Heart left ventricle (tissue), 16 donors: Measurements from ENCODE around the gene PPP1R1A. TPM values are rescaled to one million over a fixed set of nuclear protein-coding genes. Genes with fewer than 3 reads are reported as not detected.
A peak's percentile ranks its signal among the peaks of the same experiment; 100 is the strongest.

Experiments
- ATAC-seq, 4 donors: fragments of 200-7000 bp; cut with Tn5 transposase; one replicate each; pipeline ENCODE4 v1.9.1; 2020 to 2022; ENCODE audit warnings: moderate library complexity in 4 of 4, mild to moderate bottlenecking in 3 of 4, moderate number of reproducible peaks in 1 of 4
- DNase-seq, 5 donors: peaks; one replicate each; pipeline ENCODE4 v3.0.0-alpha.2; 2020
- H3K27ac ChIP-seq, 12 donors: fragments of 200-600 bp; sonication (generic) in 4 of 12; one replicate each; pipeline versions ENCODE4 v1.5.0 to v1.8.0; 2016 to 2022; ENCODE audit warnings: mild to moderate bottlenecking in 2 of 12
- H3K27me3 ChIP-seq, 9 donors: fragments of 200-600 bp; sonication (generic) in 2 of 9; one replicate each; pipeline versions ENCODE4 v1.5.1 to v1.8.0; 2016 to 2022; ENCODE audit warnings: mild to moderate bottlenecking in 3 of 9
- H3K36me3 ChIP-seq, 9 donors: fragments of 200-600 bp; sonication (generic) in 2 of 9; one replicate each; pipeline versions ENCODE4 v1.5.0 to v1.8.0; 2018 to 2022; ENCODE audit warnings: mild to moderate bottlenecking in 2 of 9
- H3K4me1 ChIP-seq, 12 donors: fragments of 200-600 bp; sonication (generic) in 4 of 12; one replicate each; pipeline versions ENCODE4 v1.5.0 to v1.8.0; 2016 to 2022; ENCODE audit warnings: mild to moderate bottlenecking in 3 of 12
- H3K4me3 ChIP-seq, 12 donors: fragments of 200-600 bp; sonication (generic) in 4 of 12; one replicate each; pipeline versions ENCODE4 v1.5.0 to v1.8.0; 2017 to 2022; ENCODE audit warnings: mild to moderate bottlenecking in 9 of 12, moderate library complexity in 4 of 12
- H3K9me3 ChIP-seq, 12 donors: fragments of 200-600 bp; sonication (generic) in 4 of 12; one replicate each; pipeline versions ENCODE4 v1.5.0 to v1.8.0; 2016 to 2022; ENCODE audit warnings: mild to moderate bottlenecking in 1 of 12
- CTCF ChIP-seq, 12 donors: fragments of 200-600 bp; sonication (generic) in 4 of 12; IDR thresholded peaks; one replicate each; pipeline versions ENCODE4 v1.5.0 to v1.8.0; 2018 to 2022; ENCODE audit warnings: antibody characterized with exemption in 12 of 12, mild to moderate bottlenecking in 5 of 12
- POLR2A ChIP-seq, 2 donors: fragments of 450-650 bp; IDR thresholded peaks; one replicate each; pipeline ENCODE4 v1.6.1; 2017; ENCODE audit warnings: antibody characterized with exemption in 2 of 2, mild to moderate bottlenecking in 2 of 2, moderate library complexity in 2 of 2
- WGBS, 4 donors: extraction: QIAGEN DNeasy Blood & Tissue Kit in 2 of 4; methylation state at CpG; one replicate each; pipeline versions ENCODE4 v1.1.5 to v1.1.7; 2013 to 2018; 5-methylcytosine and 5-hydroxymethylcytosine counted together
- intact Hi-C, 10 donors: fragments of 100-400 bp; cut with DNase I; formaldehyde crosslinking; loops; one replicate each; pipeline versions ENCODE4 v1.11.1 to v1.14.2; 2022
- polyA plus RNA-seq, 2 donors: library from polyadenylated mRNA; stranded (reverse); fragments of 200-250 nt; gene quantifications; one replicate each; pipeline ENCODE4 v1.2.3, GENCODE V29; 2013
- total RNA-seq, 9 donors: library from RNA; depleted of rRNA in 2 of 9; stranded (reverse); fragments of >200 nt in 2 of 9; fragmentation: NEBNext Ultra II Directional in 3 of 9; extraction: Animal tissue kit (Norgen Biotek cat#: 25700) in 3 of 9; gene quantifications; one replicate each; pipeline versions ENCODE4 v1.1.0 to v1.2.4, GENCODE V29; 2016 to 2023
- donor health status: ischemic (EF 13 %, LVEDD 7.1; RV severe dilation, severe dysfunction).
- donor health status: healthy with polysubstance abuse.
- donor health status: DM: no; HTN: yes; CAD: no.
- donor health status: DM: no; HTN: no; CAD: no.
- donor health status: ischemic (EF 25% LVEDD 6.9; RV normal size, moderate dysfunction).
- donor health status: ischemic (EF 25% LVEDD 5.7; RV mildly dilated, moderate dysfunction).
- donor health status: healthy.
- donor health status: DM: yes; HTN: yes; CAD: no.
- donor health status: ischemic (EF 35%, LVEDD 5.7; RV mildly dilated, moderate dysfunction).
- donor health status: nonischemic (EF 11% LVEDD 7.7; RV severe dilation, severe dysfunction).
- donor health status: DM: yes; HTN: yes; CAD: no.
- donor health status: PGD.
- donor health status: ischemic (EF 29% LVEDD 5.4; RV normal size, mild dysfunction).
- donor health status: nonischemic (EF 23%, LVEDD 6.1; RV moderate dilation, normal function).

PPP1R1A gene
- total and polyA plus RNA-seq, 11 donors: 25.5 to 181 (median 60.9) TPM

- Histone ChIP-seq H3K4me1 (no peaks in the 10 kb centered on the region), H3K4me3 (no peak overlapping the region), H3K36me3 (peaks cover 0 to 16% (median 0%) of the 10 kb centered on the region in 9 donors), H3K27ac (no peak overlapping the region), H3K27me3 (peaks cover 0 to 30% (median 0%) of the 10 kb centered on the region in 9 donors), H3K9me3 (no peaks in the 10 kb centered on the region)
- TF ChIP-seq CTCF (IDR thresholded peaks at IDR 0.05) (peak in 4 of 12 donors; percentile 8 to 28 (median 14)), POLR2A (IDR thresholded peaks at IDR 0.05) (no peak)
- intact Hi-C loops: loop anchor here in 1 of 10 donors (1.0 kb wide), 1 partner anchor 44 kb away; no protein-coding TSS in a partner anchor
- DNase-seq (no peak), ATAC-seq (no peak)
- WGBS, 4 donors: 63 to 70% (median 68%) methylated on average over 10 of the region's 10 CpGs
These were observed 17.0 kb downstream of the PPP1R1A start for GRCh38 chr12:54571193-54572188.

DNA sequence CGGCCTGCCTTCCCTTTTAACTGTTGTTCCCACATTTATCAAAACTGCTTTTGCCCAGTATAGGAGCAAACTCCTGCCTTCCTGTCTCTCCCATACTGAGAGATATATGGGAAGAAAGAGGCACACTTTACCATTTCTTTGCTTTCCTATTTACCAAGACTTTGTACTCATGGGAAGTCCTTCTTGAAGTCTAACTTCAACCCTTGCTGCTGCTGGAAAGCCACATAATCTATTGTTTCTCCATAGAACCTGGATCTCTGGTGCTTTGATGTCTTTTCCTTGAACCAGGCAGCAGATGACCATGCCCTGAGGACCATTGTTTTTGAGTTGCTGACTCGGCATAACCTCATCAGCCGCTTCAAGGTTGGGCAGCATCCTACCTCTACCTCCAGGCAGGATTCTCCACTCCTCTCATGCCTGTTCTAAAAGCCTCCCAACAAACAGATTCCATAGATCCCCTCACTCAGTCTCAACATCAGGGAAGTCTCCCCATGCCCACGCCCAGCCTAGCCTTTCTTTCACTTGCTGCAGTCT, 18.4 kb downstream of the PPP1R1A start:
- Histone ChIP-seq H3K4me1 (no peaks in the 10 kb centered on the region), H3K4me3 (no peak overlapping the region), H3K36me3 (peaks cover 0 to 7% (median 0%) of the 10 kb centered on the region in 9 donors), H3K9me3 (no peaks in the 10 kb centered on the region), H3K27ac (no peak overlapping the region), H3K27me3 (peaks cover 0 to 24% (median 0%) of the 10 kb centered on the region in 9 donors)
- ATAC-seq (no peak), DNase-seq (no peak)
- TF ChIP-seq POLR2A (IDR thresholded peaks at IDR 0.05) (no peak), CTCF (IDR thresholded peaks at IDR 0.05) (no peak)
- 93 to 96% (median 94%) methylated on average over 4 of the region's 4 CpGs for WGBS, 4 donors
- intact Hi-C loops: no loop called here

DNA sequence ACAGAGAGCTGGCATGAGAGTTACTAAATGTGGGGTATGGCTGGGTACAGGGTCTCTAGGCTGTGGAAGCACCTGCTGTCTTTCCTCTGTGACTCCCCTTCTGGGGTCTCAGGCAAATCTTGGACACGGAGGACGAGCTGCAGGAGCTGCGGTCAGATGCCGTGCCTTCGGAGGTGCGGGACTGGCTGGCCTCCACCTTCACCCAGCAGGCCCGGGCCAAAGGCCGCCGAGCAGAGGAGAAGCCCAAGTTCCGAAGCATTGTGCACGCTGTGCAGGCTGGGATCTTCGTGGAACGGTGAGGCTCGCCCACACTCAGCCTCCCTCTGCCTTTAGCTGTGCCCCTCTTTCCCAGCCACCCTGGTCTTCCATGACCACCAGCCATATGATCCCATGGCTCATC, 19.4 kb downstream of the PPP1R1A start:
- peaks cover 0 to 19% (median 0%) of the 10 kb centered on the region in 9 donors for H3K27me3 ChIP-seq
- H3K36me3 ChIP-seq: peaks cover 0 to 7% (median 0%) of the 10 kb centered on the region in 9 donors
- TF ChIP-seq POLR2A (IDR thresholded peaks at IDR 0.05): no peak
- WGBS, 4 donors: 81 to 91% (median 88%) methylated on average over 9 to 14 of the region's 14 CpGs
- H3K4me3 ChIP-seq: no peak overlapping the region
- H3K27ac ChIP-seq: no peak overlapping the region
- H3K9me3 ChIP-seq: no peaks in the 10 kb centered on the region
- intact Hi-C loops: no loop called here
- DNase-seq: no peak
- ATAC-seq: no peak
- H3K4me1 ChIP-seq: no peaks in the 10 kb centered on the region

- no peaks in the 10 kb centered on the region for H3K4me1 ChIP-seq
- no peak for DNase-seq
- no peak overlapping the region for H3K27ac ChIP-seq
- 60 to 68% (median 62%) methylated on average over 5 of the region's 5 CpGs for WGBS, 4 donors
- intact Hi-C loops: no loop called here
- H3K4me3 ChIP-seq: no peak overlapping the region
- ATAC-seq: no peak
- H3K36me3 ChIP-seq: peaks cover 0 to 4% (median 0%) of the 10 kb centered on the region in 9 donors
- H3K27me3 ChIP-seq: peaks cover 0 to 5% (median 0%) of the 10 kb centered on the region in 9 donors
- TF ChIP-seq CTCF (IDR thresholded peaks at IDR 0.05): no peak
- no peak for TF ChIP-seq POLR2A (IDR thresholded peaks at IDR 0.05)
- H3K9me3 ChIP-seq: no peaks in the 10 kb centered on the region
These were observed 21.7 kb downstream of the PPP1R1A start for GRCh38 chr12:54566792-54567191.
